PFSK-1 (cell line): ENCODE measurements around the gene COL6A2.

Source experiments
- FOXP2 ChIP-seq: optimal IDR thresholded peaks from 2 replicates; pipeline ENCODE3; 2011; ENCODE audit warnings: borderline replicate concordance, control low read depth, inconsistent platforms; ENCODE audit not compliant: insufficient read depth; ENCODE audit errors: extremely low read length, extremely low read depth
- POLR2AphosphoS5 ChIP-seq: IDR thresholded peaks from 2 replicates; pipeline ENCODE4 v1.6.1; 2012; ENCODE audit warnings: low read depth, mild to moderate bottlenecking, control low read depth, low read length, moderate library complexity
- REST ChIP-seq, 2 experiments: IDR thresholded peaks; 2 replicates each; pipeline versions ENCODE4 v1.6.1 to v1.8.0; 2011 to 2012; ENCODE audit warnings: low read depth in 2 of 2, low read length in 2 of 2, control low read depth in 1 of 2, inconsistent platforms in 1 of 2, mild to moderate bottlenecking in 1 of 2, moderate library complexity in 1 of 2; ENCODE audit not compliant: insufficient read depth in 1 of 2
- SIN3A ChIP-seq: IDR thresholded peaks from 2 replicates; pipeline ENCODE4 v1.6.1; 2012; ENCODE audit warnings: mild to moderate bottlenecking, low read length, moderate library complexity, borderline replicate concordance; ENCODE audit not compliant: insufficient read depth
- TAF1 ChIP-seq: IDR thresholded peaks from 2 replicates; pipeline ENCODE4 v1.6.1; 2012; ENCODE audit warnings: low read length, control low read depth, borderline replicate concordance; ENCODE audit not compliant: insufficient read depth

Gene COL6A2

DNA sequence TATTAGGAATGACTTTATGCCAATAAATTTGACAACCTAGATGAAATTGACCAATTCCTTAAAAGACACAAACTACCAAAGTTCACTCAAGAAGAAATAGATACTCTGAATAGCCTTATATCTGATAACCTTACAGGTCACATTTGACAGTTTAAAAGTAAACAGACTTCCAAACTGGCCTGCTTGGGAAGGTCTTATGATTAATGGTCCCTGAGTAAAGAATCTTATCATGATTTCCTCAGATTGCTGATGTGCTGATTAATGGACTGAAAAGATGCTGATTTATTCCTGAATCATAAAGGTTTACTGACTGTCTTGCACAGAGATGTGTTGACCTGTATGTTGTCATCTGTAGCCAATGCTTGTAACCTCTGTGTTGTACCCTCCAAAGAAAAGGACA, 67.2 kb downstream of the COL6A2 start:
- TF ChIP-seq POLR2AphosphoS5 (no peak), REST (IDR thresholded peaks at IDR 0.05; ENCODE audit: insufficient read depth in 1 of 2, low read depth in 2 of 2, low read length in 2 of 2) (no peak), SIN3A (no peak), FOXP2 (no peak)

- TF ChIP-seq POLR2AphosphoS5, result no peak
- no peak for TF ChIP-seq TAF1
- TF ChIP-seq FOXP2, result no peak
- no peak for TF ChIP-seq SIN3A
- TF ChIP-seq REST (IDR thresholded peaks at IDR 0.05; ENCODE audit: insufficient read depth in 1 of 2, low read depth in 2 of 2, low read length in 2 of 2), result no peak
These were observed 70.3 kb downstream of the COL6A2 start for GRCh38 chr21:46168238-46168637.

DNA sequence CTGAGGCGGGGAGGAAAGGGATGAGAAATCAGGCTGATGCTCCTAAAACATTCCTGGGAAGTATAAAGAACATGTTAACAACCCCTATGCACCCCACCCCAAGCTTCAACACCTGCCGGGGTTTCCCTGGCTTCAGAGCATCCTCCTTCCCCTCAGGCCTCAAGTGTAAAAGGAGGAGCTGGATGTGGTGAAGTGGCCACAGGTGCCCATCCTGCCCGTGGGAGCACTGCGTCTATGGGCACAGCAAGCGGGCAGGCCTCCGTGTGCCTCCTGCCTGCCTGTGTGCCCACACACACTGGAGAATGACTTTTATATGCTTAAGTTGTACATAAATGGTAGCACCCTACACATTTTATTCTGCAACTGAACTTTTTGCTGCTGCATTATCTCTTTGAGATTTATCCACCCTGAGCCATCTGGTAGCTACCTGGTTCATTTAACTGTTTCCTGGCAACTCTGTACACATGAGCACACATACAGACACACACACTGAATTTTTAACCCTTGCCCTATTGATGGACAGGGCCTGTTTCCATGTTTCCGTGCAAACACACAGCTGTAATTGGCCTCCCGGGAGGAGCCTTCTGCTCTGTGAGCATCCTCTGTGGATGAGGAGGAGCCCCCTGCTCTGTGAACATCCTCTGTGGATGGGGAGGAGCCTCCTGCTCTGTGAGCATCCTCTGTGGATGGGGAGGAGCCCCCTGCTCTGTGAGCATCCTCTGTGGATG, 70.9 kb downstream of the COL6A2 start:
- TF ChIP-seq POLR2AphosphoS5 (no peak), TAF1 (no peak), FOXP2 (no peak), REST (IDR thresholded peaks at IDR 0.05; ENCODE audit: insufficient read depth in 1 of 2, low read depth in 2 of 2, low read length in 2 of 2) (no peak), SIN3A (no peak)

DNA sequence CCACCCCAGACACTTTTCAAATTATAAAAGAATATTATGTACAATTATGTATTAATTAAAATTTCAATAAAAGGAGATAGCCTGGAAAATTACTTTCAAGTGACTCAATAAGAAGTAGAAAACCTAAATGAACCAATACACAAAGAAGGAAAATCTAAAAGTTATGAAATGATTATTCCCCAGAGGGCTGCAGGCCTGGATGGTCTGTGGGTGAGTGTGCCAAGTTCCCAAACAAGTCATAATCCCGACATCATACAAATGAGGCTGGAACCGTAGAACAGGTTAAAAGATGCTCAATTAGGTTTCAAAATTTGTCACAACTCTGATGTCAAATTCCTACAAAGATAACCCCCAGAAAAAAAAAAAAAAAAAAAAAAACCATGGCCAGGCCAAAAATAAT, 73.7 kb downstream of the COL6A2 start:
- no peak for TF ChIP-seq TAF1

- TF ChIP-seq SIN3A (no peak), REST (IDR thresholded peaks at IDR 0.05; ENCODE audit: insufficient read depth in 1 of 2, low read depth in 2 of 2, low read length in 2 of 2) (no peak)
These were observed 74.3 kb downstream of the COL6A2 start for GRCh38 chr21:46171996-46172862.
